A549 (cell line): ENCODE data around the gene DST. TPM values are rescaled to one million over a fixed set of nuclear protein-coding genes. Genes with fewer than 3 reads are reported as not detected.

Source experiments
- ATAC-seq, 2 experiments: fragments of 200-7000 bp in 1 of 2; fragments of >200 bp in 1 of 2; cut with Nextera tagmentation in 1 of 2; cut with Tn5 transposase in 1 of 2; 3 replicates each; pipeline versions ENCODE4 v1.8.0 to v1.9.1; 2018 to 2020; ENCODE audit warnings: mild to moderate bottlenecking in 1 of 2, moderate library complexity in 1 of 2
- CTCF ChIA-PET: fragments of 300-600 bp; sonication (Branson Sonifier 250); formaldehyde crosslinking; extraction: SDS; loops from one replicate; lab custom pipeline; 2021; ENCODE audit warnings: antibody characterized with exemption, inconsistent platforms; lab: Yijun Ruan, JAX
- POLR2A ChIA-PET: fragments of 350-600 bp; formaldehyde crosslinking; extraction: SDS; loops from one replicate; lab custom pipeline; 2021; ENCODE audit warnings: antibody characterized with exemption, inconsistent platforms; lab: Yijun Ruan, JAX
- DNase-seq, 2 experiments: peaks; one replicate each; pipeline versions ENCODE4 v3.0.0 to v3.0.0-alpha.2; 2011 to 2016; ENCODE audit warnings: low read depth in 1 of 2, low spot score in 1 of 2
- FAIRE-seq: peaks from 2 replicates; lab custom pipeline; 2011; peaks lifted over from hg19 to GRCh38; lab: Jason Lieb, UNC
- H3K27ac ChIP-seq, 2 experiments: fragments of >200 bp; sonication (Bioruptor Twin); formaldehyde crosslinking; 3 replicates each; pipeline ENCODE4 v1.5.1; 2016 to 2017
- H3K4me1 ChIP-seq: fragments of >200 bp; sonication (Bioruptor Twin); formaldehyde crosslinking; 3 replicates; pipeline ENCODE4 v1.6.1; 2016
- H3K4me2 ChIP-seq: fragments of >200 bp; sonication (Bioruptor Twin); formaldehyde crosslinking; 3 replicates; pipeline ENCODE4 v1.6.1; 2016
- H3K4me3 ChIP-seq: fragments of >200 bp; sonication (Bioruptor Twin); formaldehyde crosslinking; 3 replicates; pipeline ENCODE4 v1.5.1; 2016
- H3K9me3 ChIP-seq: fragments of >200 bp; sonication (Bioruptor Twin); formaldehyde crosslinking; 3 replicates; pipeline ENCODE4 v1.6.1; 2016
- BHLHE40 ChIP-seq: IDR thresholded peaks from 2 replicates; pipeline ENCODE4 v1.6.1; 2012; ENCODE audit warnings: low read depth, low read length, inconsistent platforms
- CEBPB ChIP-seq, 2 experiments: fragments of >200 bp in 1 of 2; sonication (Bioruptor Twin) in 1 of 2; formaldehyde crosslinking in 1 of 2; IDR thresholded peaks; 2 replicates each; pipeline ENCODE4 v1.6.1; 2012 to 2016
- CHD2 ChIP-seq: fragments of 150-350 bp; IDR thresholded peaks from 2 replicates; pipeline ENCODE4 v1.6.1; 2014; ENCODE audit warnings: low read length; ENCODE audit not compliant: partially characterized antibody
- CHD4 ChIP-seq: fragments of 200-600 bp; sonication (generic); IDR thresholded peaks from 2 replicates; pipeline ENCODE4 v1.6.1; 2016; ENCODE audit warnings: antibody characterized with exemption, mild to moderate bottlenecking, borderline replicate concordance
- ELK1 ChIP-seq: fragments of 150-350 bp; IDR thresholded peaks from 2 replicates; pipeline ENCODE4 v1.6.1; 2014; ENCODE audit warnings: low read depth, mild to moderate bottlenecking, low read length
- GATA3 ChIP-seq: IDR thresholded peaks from 2 replicates; pipeline ENCODE4 v1.6.1; 2012; ENCODE audit warnings: borderline replicate concordance
- HEYL ChIP-seq: fragments of 250-450 bp; sonication (Bioruptor Pico); IDR thresholded peaks from 2 replicates; pipeline ENCODE4 v1.8.0; 2021; ENCODE audit warnings: mild to moderate bottlenecking, moderate library complexity
- HOXB13 ChIP-seq: fragments of 250-450 bp; sonication (Bioruptor Pico); IDR thresholded peaks from 2 replicates; pipeline ENCODE4 v1.5.0; 2020; ENCODE audit warnings: low read depth, mild to moderate bottlenecking, moderate library complexity
- JUNB ChIP-seq: fragments of >200 bp; sonication (Bioruptor Twin); formaldehyde crosslinking; IDR thresholded peaks from 2 replicates; pipeline ENCODE4 v1.6.1; 2016
- KDM1A ChIP-seq: fragments of 200-600 bp; sonication (generic); IDR thresholded peaks from 2 replicates; pipeline ENCODE4 v1.6.1; 2016; ENCODE audit warnings: low read depth, mild to moderate bottlenecking
- KDM5A ChIP-seq: fragments of 200-600 bp; sonication (generic); IDR thresholded peaks from 2 replicates; pipeline ENCODE4 v1.6.1; 2016; ENCODE audit warnings: antibody characterized with exemption, mild to moderate bottlenecking
- NFE2L2 ChIP-seq: fragments of 150-350 bp; conservative IDR thresholded peaks from 2 replicates; pipeline ENCODE4 v1.6.1; 2014; ENCODE audit warnings: low read length
- NPAS2 ChIP-seq: fragments of 250-450 bp; sonication (Bioruptor Pico); IDR thresholded peaks from 2 replicates; pipeline ENCODE4 v1.8.0; 2022; ENCODE audit warnings: mild to moderate bottlenecking, moderate library complexity, borderline replicate concordance
- NR3C1 ChIP-seq: fragments of >200 bp; sonication (Bioruptor Twin); formaldehyde crosslinking; IDR thresholded peaks from 3 replicates; pipeline ENCODE4 v1.6.1; 2017
- PHF8 ChIP-seq: fragments of 200-600 bp; sonication (generic); IDR thresholded peaks from 2 replicates; pipeline ENCODE4 v1.6.1; 2016; ENCODE audit warnings: low read depth, mild to moderate bottlenecking, antibody characterized with exemption, moderate library complexity, borderline replicate concordance
- RARB ChIP-seq: fragments of 250-450 bp; sonication (Bioruptor Pico); IDR thresholded peaks from 2 replicates; pipeline ENCODE4 v1.8.0; 2021; ENCODE audit warnings: mild to moderate bottlenecking, moderate library complexity
- TFCP2L1 ChIP-seq: fragments of 250-450 bp; sonication (Bioruptor Pico); IDR thresholded peaks from 2 replicates; pipeline ENCODE4 v1.5.0; 2021; ENCODE audit warnings: mild to moderate bottlenecking
- ZFP36 ChIP-seq: fragments of 450-650 bp; IDR thresholded peaks from 2 replicates; pipeline ENCODE4 v1.6.1; 2014; ENCODE audit warnings: borderline replicate concordance; ENCODE audit not compliant: partially characterized antibody
- WGBS: methylation state at CpG from one replicate; pipeline ENCODE4 v1.1.6; 2017; ENCODE audit errors: missing lambda C conversion rate; 5-methylcytosine and 5-hydroxymethylcytosine counted together
- polyA plus RNA-seq, 4 experiments: library from polyadenylated mRNA; depleted of rRNA in 3 of 4; stranded (reverse); fragments of >200 nt; fragmentation: RNase III in 1 of 4; extraction: RNeasy Plus Mini Kit Qiagen cat#74134 plus additional on column Dnase treatment in 1 of 4; gene quantifications; 2 replicates in 3 of 4; 3 replicates in 1 of 4; pipeline ENCODE4 v1.2.3, GENCODE V29; 2011 to 2017
- TF ChIP-seq, protein P1 (sequence below): fragments of >200 bp; sonication (Bioruptor Twin); formaldehyde crosslinking; IDR thresholded peaks from 3 replicates; pipeline ENCODE4 v1.6.1; 2016
- TF ChIP-seq, protein P2 (sequence below): IDR thresholded peaks from 2 replicates; pipeline ENCODE4 v1.6.1; 2012; ENCODE audit warnings: low read depth, borderline replicate concordance

Gene DST
- polyA plus RNA-seq, 2 of the 4 experiments (the other 2 are of a cell fraction) = 32.4 to 99.0 TPM

GRCh38 chr6:56539527-56540105 lies 103.1 kb downstream of the DST start:
- ChIA-PET CTCF (interaction anchor here (0.6 to 0.9 kb wide), 2 partner anchors 8 to 31 kb away, joined by 3 read pairs; no protein-coding TSS in a partner anchor), POLR2A (no interaction called here)
- Histone ChIP-seq H3K4me3 (no peak overlapping the region), H3K27ac (no peak overlapping the region), H3K4me2 (no peak overlapping the region), H3K4me1 (peaks cover 43% of the 10 kb centered on the region), H3K9me3 (no peaks in the 10 kb centered on the region)
- FAIRE-seq (no peak), DNase-seq (no peak), ATAC-seq (no peak)
- TF ChIP-seq ZFP36 = no peak

DNA sequence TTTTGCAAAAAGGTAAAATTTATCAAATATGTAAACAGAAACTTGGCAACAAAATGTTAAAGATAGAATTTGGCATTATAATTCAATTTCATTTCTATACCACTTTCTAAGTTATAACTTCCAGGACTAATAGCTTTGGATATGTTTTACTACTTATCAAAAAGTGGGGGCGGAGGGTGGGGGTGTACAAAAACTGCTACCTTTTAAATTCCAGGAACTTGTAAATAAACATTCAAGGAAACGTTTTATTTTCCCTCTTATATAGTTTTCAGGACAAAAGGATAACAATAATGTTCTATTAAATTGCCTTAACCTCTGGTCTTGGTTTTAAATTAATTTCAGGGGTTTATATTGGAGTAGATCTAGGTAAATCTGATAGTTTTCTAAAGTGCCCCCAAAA lies 103.8 kb downstream of the DST start:
- Histone ChIP-seq H3K27ac (no peak overlapping the region), H3K4me2 (no peak overlapping the region), H3K4me1 (peaks cover 43% of the 10 kb centered on the region), H3K4me3 (no peak overlapping the region), H3K9me3 (no peaks in the 10 kb centered on the region)
- ChIA-PET CTCF (no interaction called here), POLR2A (no interaction called here)
- FAIRE-seq = no peak
- ATAC-seq = no peak
- no peak for TF ChIP-seq CHD4
- no peak for TF ChIP-seq PHF8
- TF ChIP-seq GATA3 = no peak
- TF ChIP-seq, protein P1, sequence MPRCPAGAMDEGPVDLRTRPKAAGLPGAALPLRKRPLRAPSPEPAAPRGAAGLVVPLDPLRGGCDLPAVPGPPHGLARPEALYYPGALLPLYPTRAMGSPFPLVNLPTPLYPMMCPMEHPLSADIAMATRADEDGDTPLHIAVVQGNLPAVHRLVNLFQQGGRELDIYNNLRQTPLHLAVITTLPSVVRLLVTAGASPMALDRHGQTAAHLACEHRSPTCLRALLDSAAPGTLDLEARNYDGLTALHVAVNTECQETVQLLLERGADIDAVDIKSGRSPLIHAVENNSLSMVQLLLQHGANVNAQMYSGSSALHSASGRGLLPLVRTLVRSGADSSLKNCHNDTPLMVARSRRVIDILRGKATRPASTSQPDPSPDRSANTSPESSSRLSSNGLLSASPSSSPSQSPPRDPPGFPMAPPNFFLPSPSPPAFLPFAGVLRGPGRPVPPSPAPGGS = no peak
- no peak for TF ChIP-seq NFE2L2
- no peak for TF ChIP-seq ELK1
- no peak for TF ChIP-seq RARB (CRISPR knock-in tag)
- no peak for TF ChIP-seq KDM1A
- no peak for TF ChIP-seq TFCP2L1 (CRISPR knock-in tag)
- no peak for TF ChIP-seq HOXB13 (CRISPR knock-in tag)
- no peak for TF ChIP-seq CHD2
- no peak for TF ChIP-seq CEBPB (IDR thresholded peaks at IDR 0.05)
- no peak for TF ChIP-seq NPAS2
- TF ChIP-seq HEYL (CRISPR knock-in tag) = no peak
- TF ChIP-seq JUNB = no peak
- no peak for TF ChIP-seq KDM5A
- no peak for TF ChIP-seq BHLHE40
- TF ChIP-seq NR3C1 = no peak
- 68% methylated on average over 2 of the region's 2 CpGs for WGBS
- DNase-seq = no peak

DNA sequence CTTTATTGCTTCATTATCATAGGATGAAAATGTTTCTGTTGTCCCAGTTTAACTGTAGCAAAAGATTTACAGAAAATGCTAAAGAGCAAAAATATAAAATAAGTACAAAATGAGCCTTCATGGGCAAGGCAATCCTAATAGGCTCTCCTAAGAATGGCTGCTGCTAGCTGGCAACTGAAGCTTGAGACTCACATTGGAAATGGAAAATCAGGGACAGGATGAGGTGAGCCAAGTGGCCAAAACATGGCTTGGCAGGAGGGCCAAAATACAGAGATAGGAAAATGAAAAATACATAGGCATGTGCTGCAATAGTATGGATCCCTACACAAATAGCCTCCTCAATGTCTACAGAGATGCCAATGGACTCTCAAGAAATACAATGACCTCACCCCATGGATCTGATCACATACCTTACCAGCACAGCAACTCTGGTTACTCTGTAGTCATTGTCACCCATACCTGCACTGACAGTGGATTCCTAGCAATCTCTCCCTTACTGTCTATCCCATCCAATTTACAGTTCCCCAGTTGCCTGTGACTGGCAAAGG lies 105.4 kb downstream of the DST start:
- Histone ChIP-seq H3K9me3 (no peaks in the 10 kb centered on the region), H3K4me2 (no peak overlapping the region), H3K4me1 (peaks cover 37% of the 10 kb centered on the region), H3K4me3 (no peak overlapping the region), H3K27ac (no peak overlapping the region)
- DNase-seq (no peak), ATAC-seq (no peak), FAIRE-seq (no peak)
- POLR2A ChIA-PET = no interaction called here
- CTCF ChIA-PET = no interaction called here
- TF ChIP-seq, protein P2, sequence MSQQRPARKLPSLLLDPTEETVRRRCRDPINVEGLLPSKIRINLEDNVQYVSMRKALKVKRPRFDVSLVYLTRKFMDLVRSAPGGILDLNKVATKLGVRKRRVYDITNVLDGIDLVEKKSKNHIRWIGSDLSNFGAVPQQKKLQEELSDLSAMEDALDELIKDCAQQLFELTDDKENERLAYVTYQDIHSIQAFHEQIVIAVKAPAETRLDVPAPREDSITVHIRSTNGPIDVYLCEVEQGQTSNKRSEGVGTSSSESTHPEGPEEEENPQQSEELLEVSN = no peak
- TF ChIP-seq CHD4 (no peak), CEBPB (IDR thresholded peaks at IDR 0.05) (no peak)
- TF ChIP-seq, all 56 proteins: peak for 0
